Stimulated activated CD8-positive, alpha-beta memory T cell treated with anti-CD3 and anti-CD28 coated beads, Interleukin-7, amount 100 ng/mL, for 4 hours (primary cell): ENCODE results near the gene FBXO2.
"Not testable (repeated sequence)": the region's sequence is repeated elsewhere in the genome, so short reads cannot be mapped to it uniquely, and the experiment has no call there.

Experiments used
- DNase-seq, 2 donors: peaks; one replicate each; pipeline ENCODE4 v3.0.0-alpha.2; 2020; ENCODE audit warnings: low read depth in 2 of 2

The FBXO2 gene

GRCh38 chr1:11629184-11630016, 24.8 kb downstream of the FBXO2 start:
- no peak for DNase-seq

DNA sequence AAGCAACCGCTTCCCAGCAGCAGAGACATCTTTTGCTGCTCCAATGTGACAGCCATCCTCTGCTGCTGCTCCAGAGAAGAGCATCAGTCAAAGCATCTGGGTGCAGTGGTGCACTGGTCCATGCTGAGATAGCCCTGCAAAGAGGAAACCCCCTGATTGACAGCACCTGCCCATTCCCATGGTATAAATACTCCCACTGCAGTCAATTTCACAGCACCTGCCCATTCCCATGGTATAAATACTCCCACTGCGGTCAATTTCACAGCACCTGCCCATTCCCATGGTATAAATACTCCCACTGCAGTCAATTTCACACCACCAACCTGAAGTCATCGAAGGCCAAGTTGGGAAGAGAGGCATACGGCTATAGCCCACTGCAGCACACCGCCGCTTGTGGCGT, 25.5 kb downstream of the FBXO2 start:
- no peak for DNase-seq

DNA sequence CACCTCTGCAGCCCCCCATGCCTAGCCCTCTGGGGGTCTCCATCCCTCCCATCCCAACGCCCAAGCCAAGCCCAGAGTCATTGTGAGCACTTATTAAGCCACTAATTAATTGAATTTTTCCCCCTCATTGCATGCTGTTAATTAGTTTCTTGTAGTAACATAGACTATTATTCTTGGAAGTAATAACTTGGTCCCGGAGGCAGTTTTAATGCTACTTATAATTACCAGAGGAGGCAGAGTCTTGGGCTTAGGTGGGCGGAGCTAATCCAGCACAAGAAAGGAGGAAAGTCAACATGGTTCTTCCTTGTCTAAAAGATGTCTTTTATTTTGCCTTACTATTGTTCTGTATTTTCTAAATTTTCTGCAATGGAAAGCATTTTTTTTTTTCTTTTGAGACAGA, 27.7 kb downstream of the FBXO2 start:
- no peak for DNase-seq

- DNase-seq, result no peak
These were observed 30.5 kb downstream of the FBXO2 start for GRCh38 chr1:11623702-11624101.

DNA sequence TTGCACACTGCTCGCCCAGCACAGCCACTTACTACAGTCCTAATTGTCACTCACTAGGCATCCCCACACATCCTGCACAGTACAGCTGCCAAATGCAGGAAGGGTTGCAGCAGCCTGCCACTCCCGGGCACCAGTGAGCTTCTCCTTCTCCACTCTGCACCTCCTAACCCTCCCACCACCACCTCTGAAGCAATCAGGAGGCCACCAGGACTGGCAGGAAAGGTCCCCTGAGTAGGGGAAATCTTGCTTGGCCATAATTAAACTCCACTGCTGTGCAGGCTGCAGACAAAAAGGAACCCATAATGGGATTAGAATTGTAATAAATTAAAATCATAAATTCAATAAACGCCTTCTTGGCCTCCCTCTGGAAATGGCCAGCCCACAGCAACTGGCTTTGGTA, 31.8 kb downstream of the FBXO2 start:
- DNase-seq, result no peak

DNA sequence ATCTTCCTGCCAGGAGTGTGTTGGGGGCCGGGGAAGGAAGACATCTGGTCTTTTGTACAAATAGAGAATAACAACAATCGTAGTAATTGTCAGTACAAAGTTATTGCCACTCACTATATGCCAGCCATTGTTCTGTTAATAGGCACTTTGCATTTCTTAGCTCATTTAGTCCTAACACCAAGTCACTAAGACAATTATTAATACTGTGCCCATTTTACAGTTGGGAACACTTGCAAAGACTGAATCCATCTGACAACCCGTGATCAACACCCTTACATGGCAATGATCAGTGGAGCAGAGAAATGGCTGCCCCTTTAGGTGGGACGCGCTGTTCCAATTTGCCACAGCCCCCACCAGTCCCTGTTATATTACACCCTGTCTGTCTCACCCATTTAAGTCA, 33.3 kb downstream of the FBXO2 start:
- DNase-seq, result no peak

GRCh38 chr1:11620405-11620804, 33.8 kb downstream of the FBXO2 start:
- no peak for DNase-seq

DNA sequence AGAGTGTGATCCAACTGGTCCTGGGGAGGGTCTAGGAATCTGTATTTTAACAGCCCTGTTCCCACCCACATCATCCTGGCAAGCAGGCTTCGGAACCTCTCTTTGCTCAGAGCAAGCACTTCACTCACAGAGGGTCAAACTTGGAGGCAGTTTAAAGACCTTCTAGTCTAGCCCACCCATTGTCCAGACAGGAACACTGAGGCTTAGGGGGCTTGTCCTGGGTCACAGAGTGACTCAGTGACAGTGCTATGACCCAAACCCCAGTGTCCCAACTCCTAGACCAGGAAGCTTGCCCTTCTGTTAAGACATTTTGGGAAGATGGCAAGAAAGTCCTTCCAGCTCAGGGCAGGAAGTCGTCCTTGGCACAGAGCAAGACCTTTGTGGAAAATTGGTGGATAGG, 36.5 kb downstream of the FBXO2 start:
- DNase-seq, result no peak

GRCh38 chr1:11617314-11617713, 36.9 kb downstream of the FBXO2 start:
- DNase-seq, result no peak

DNA sequence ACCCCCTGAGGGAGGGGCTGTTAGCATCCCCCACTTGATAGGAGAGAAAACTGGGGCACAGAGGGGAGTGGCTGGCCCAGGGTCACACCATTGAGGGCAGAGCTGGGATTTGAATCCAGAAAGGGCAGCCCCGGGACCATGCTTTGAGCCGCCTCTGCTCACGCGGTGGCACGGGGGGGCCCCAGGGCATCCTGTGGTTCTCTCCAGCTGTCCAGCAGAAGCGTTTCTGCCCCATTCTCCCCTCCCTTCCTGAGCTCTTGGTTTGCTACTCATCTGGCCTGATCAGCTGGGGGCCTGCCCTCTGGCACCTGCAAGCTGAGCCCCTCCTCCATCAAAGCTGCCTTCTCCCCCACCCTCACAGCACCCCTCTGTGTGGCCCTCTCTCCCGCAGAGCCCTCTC, 37.5 kb downstream of the FBXO2 start:
- no peak for DNase-seq

GRCh38 chr1:11615090-11615489, 39.1 kb downstream of the FBXO2 start:
- DNase-seq, result no peak

- no peak for DNase-seq
These were observed 40.9 kb downstream of the FBXO2 start for GRCh38 chr1:11613347-11613746.

- no peak for DNase-seq
These were observed 42.4 kb downstream of the FBXO2 start for GRCh38 chr1:11611638-11612327.

DNA sequence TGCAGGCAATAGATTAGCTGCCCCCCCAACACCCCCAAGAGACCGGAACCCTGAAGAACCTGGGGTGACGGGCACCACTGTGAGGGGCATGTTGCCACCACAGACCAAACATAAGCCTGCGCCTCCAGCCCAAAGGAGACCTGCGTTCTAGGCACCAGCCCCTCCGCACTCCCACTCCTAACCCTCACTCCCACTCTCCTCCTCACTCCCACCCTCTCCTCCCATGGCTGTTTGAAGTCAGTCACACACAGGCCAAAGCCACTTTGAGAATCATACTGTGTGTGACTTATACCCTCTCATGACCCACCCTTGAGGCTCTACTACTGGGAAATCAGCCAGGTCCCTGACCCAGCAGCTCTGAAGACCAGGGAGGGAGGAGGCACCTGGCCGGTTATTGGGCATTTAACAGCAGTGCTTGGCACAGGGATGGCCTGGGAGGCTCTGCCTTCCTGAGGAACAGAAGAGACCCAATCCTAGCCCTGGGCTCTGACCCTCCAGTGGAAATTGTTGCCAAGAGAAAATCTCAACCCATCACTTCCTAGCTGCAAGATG, 43.5 kb downstream of the FBXO2 start:
- DNase-seq, result no peak

- not testable (repeated sequence) for DNase-seq
These were observed 44.9 kb downstream of the FBXO2 start for GRCh38 chr1:11609378-11609777.

GRCh38 chr1:11608596-11609130, 45.6 kb downstream of the FBXO2 start:
- DNase-seq, result not testable (repeated sequence)

DNA sequence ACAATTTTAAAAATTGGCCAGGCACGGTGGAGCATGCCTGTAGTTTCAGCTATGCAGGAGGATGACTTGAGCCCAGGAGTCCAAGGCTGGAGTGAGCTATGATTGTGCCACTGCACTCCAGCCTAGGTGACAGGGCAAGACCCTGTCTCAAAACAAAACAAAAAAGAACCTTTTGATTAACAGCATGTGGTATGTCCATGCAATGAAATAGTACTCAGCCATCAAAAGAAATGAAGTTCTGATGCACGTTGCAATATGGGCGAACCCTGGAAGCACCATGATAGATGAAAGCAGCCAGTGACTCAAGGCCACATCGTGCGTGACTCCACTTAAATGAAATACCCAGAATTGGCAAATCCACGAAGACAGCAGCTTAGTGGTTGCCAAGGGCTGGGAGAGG, 47.5 kb downstream of the FBXO2 start:
- DNase-seq, result no peak

DNA sequence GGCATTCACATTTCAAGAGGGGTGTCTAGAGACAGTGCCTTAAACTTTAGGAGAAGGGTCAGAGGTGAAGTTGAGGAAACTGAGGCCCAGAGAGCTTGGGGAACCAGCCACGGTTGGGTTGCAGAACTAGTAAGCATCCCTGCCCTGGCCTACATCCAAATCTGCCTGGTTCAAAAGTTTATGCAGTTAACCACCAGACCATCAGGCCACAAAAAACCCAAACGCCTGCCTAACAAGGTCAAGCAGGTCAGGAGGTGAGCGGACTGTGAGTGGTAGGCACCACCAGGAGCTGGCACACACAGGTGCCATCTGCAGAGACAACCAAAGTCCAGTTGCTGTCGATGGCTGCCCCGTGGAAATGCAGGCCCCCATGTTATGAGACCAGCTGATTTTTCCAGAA, 51.2 kb downstream of the FBXO2 start:
- DNase-seq, result no peak

GRCh38 chr1:11602424-11602823, 51.8 kb downstream of the FBXO2 start:
- DNase-seq, result no peak

GRCh38 chr1:11600836-11601235, 53.4 kb downstream of the FBXO2 start:
- no peak for DNase-seq

DNA sequence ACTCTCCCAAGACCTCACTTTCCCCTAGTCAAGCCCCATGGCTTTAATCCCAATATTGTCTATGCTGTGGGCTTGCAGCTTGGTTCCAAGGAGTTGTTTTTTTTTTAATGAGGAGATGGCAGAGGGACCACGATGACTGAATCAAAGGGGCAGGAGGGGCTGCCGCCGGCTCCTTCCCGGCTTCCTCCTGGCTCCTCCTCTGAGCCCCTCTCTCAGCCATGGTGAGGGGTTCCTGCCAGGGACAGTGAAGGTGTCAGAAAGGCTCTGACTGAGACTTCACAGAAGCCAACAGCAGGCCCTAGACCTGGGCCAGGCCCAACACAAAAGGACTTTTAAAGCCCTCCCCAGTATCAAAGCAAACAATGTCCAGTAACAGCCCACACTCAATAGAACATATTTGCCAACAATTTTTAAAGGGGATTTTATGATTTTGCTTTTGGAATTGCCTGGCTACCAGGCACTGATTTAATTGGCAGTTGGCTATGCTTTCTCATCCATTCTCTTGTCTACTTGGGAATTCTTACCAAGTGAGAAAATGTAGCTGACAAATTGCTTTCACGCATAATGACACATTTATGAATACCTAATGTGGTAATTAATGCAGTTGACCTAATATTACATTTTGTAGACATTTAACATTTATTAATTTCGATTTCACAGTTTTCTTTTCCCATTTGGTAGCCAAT, 54.2 kb downstream of the FBXO2 start:
- DNase-seq, result no peak

- DNase-seq, result no peak
These were observed 55.8 kb downstream of the FBXO2 start for GRCh38 chr1:11598461-11598860.
